ENCODE measurements around the gene CNP. TPM values are rescaled to one million over a fixed set of nuclear protein-coding genes. Genes with fewer than 3 reads are reported as not detected.

CNP gene
- total and polyA plus RNA-seq, 8 donors = 53.4 to 75.4 (median 62.6) TPM

DNA sequence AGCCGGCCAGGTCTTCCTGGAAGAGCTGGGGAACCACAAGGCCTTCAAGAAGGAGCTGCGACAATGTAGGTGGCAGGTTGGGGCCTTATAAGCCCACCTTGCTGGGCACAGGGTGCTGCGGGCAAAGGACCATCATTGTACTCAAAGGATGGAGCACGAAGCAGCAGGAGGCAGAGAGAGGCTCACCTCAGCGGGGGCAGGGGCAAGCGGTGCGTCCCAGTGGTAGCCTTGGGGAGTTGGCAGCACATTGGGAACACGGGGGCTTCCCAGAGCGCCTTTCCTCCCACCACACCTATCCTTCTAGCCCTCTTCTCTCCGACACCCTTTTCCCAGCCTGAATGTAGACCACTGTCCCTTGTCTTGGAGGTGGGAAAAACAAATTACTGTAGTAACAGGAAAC, 2.1 kb downstream of the CNP start:
- TF ChIP-seq CTCF (IDR thresholded peaks at IDR 0.05) = no peak
- Histone ChIP-seq H3K27me3 (no peaks in the 10 kb centered on the region), H3K9me3 (no peaks in the 10 kb centered on the region), H3K36me3 (peaks cover 0 to 51% of the 10 kb centered on the region in 2 donors), H3K4me3 (no peak overlapping the region), H3K27ac (no peak overlapping the region), H3K4me1 (peaks cover 3 to 64% of the 10 kb centered on the region in 2 donors)
- intact Hi-C loops (cut with DNase I) = loop anchor here in 1 of 2 donors (10.0 kb wide), 1 partner anchor 46 kb away; the partner anchor contains the start of gene DNAJC7
- DNase-seq (peak in 1 of 4 donors; percentile 61), ATAC-seq (no peak)

DNA sequence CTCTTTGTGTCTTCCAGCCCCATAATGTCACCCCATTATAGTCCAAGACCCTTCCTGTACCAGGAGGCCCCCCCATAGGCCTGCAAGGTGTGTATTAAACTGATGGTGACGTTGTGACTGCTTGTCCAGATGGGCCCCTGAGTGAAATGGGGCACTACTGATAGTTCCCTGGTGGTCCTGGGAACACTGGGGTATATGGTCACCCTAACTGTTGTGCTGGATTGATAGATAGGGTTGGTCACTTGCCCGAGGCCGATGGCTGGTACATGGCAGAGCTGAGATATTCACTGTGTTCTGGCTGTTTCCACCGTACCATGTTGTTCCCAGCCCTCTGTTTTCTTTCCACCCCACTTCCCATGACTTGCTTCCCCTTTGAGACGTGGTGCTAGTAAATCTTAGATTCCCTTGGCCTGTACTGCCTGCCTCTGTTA, 4.3 kb downstream of the CNP start:
- Histone ChIP-seq H3K4me3 (no peak overlapping the region), H3K36me3 (peaks cover 0 to 73% of the 10 kb centered on the region in 2 donors), H3K9me3 (no peaks in the 10 kb centered on the region), H3K27me3 (no peaks in the 10 kb centered on the region), H3K27ac (no peak overlapping the region), H3K4me1 (peaks cover 3 to 56% of the 10 kb centered on the region in 2 donors)
- no peak for ATAC-seq
- no peak for TF ChIP-seq CTCF (IDR thresholded peaks at IDR 0.05)
- DNase-seq = peak in 1 of 4 donors; percentile 1
- intact Hi-C loops (cut with DNase I) = no loop called here

DNA sequence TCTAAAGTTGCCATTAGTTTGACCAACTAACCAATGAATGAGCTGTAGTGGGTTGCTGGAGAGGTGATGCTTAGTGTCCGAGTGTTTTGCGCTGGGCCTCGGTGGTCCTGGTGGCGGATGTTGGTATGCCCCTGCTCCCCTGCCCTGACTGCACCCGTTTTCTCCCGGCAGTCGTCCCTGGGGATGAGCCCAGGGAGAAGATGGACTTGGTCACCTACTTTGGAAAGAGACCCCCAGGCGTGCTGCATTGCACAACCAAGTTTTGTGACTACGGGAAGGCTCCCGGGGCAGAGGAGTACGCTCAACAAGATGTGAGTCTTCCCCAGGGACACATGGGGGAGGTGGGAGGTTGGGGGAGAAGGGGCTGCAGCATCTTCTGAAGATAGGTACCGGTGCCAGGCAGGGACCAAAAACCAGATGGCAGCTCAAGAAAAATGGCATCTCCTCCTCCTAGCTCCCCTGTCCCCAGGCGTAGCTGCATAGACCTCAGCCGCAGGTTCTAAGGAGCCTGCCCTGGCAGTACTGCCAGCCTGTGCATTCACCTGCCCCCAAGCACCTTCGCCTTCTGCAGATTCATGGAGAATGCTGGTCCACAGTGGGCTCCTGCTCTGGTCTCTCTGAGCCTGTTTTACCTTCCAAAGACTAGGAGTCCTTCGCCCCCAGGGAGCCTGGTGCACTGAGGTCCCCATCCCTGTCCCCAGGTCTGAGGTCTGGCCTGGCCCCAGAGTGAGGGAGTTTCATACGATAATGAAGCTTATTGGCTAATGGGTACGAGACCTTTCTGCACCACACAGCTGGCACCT, 5.3 kb downstream of the CNP start:
- Histone ChIP-seq H3K4me1 (peaks cover 3 to 52% of the 10 kb centered on the region in 2 donors), H3K9me3 (no peaks in the 10 kb centered on the region), H3K27ac (no peak overlapping the region), H3K27me3 (no peaks in the 10 kb centered on the region), H3K36me3 (peaks cover 0 to 84% of the 10 kb centered on the region in 2 donors), H3K4me3 (no peak overlapping the region)
- DNase-seq (peak in 1 of 4 donors; percentile 24), ATAC-seq (no peak)
- TF ChIP-seq CTCF (IDR thresholded peaks at IDR 0.05) = no peak
- intact Hi-C loops (cut with DNase I) = no loop called here

GRCh38 chr17:41972571-41973407, 6.2 kb downstream of the CNP start:
- intact Hi-C loops (cut with DNase I) = no loop called here
- Histone ChIP-seq H3K4me1 (peaks cover 3 to 46% of the 10 kb centered on the region in 2 donors), H3K27me3 (no peaks in the 10 kb centered on the region), H3K27ac (no peak overlapping the region), H3K9me3 (no peaks in the 10 kb centered on the region), H3K36me3 (peaks cover 0 to 92% of the 10 kb centered on the region in 2 donors), H3K4me3 (no peak overlapping the region)
- ATAC-seq (peak; percentile 15), DNase-seq (peak in 2 of 4 donors; percentile 18 to 58)
- no peak for TF ChIP-seq CTCF (IDR thresholded peaks at IDR 0.05)

- ATAC-seq (no peak), DNase-seq (peak in 1 of 4 donors; percentile 67)
- intact Hi-C loops (cut with DNase I) = no loop called here
- H3K4me3 ChIP-seq = no peak overlapping the region
- H3K9me3 ChIP-seq = no peaks in the 10 kb centered on the region
- H3K36me3 ChIP-seq = peaks cover 0 to 94% of the 10 kb centered on the region in 2 donors
- H3K4me1 ChIP-seq = peaks cover 0 to 40% of the 10 kb centered on the region in 2 donors
- no peaks in the 10 kb centered on the region for H3K27me3 ChIP-seq
- no peak overlapping the region for H3K27ac ChIP-seq
- TF ChIP-seq CTCF (IDR thresholded peaks at IDR 0.05) = no peak
These were observed 6.8 kb downstream of the CNP start for GRCh38 chr17:41973408-41973811.

Measured in left lung (tissue), 10 donors.